WTC11 (cell line): Measurements from ENCODE around the gene CDC25A. TPM values are rescaled to one million over a fixed set of nuclear protein-coding genes. Genes with fewer than 3 reads are reported as not detected.
A peak's percentile ranks its signal among the peaks of the same experiment; 100 is the strongest.

Source experiments
- ATAC-seq: fragments of 200-7000 bp; cut with Tn5 transposase; 2 replicates; pipeline ENCODE4 v1.10.0; 2021; ENCODE audit warnings: mild to moderate bottlenecking, moderate library complexity
- CTCF ChIA-PET: fragments of 300-600 bp; sonication (Branson Sonifier 250); formaldehyde crosslinking; loops from one replicate; lab custom pipeline; 2021; ENCODE audit warnings: antibody characterized with exemption; lab: Charles Lee
- POLR2A ChIA-PET: fragments of 350-600 bp; sonication (Branson Sonifier 250); formaldehyde crosslinking; loops from one replicate; lab custom pipeline; 2021; ENCODE audit warnings: antibody characterized with exemption; lab: Charles Lee
- DNase-seq: peaks from one replicate; pipeline ENCODE4 v3.0.0; 2021; ENCODE audit warnings: low spot score
- H3K27ac Mint-ChIP-seq: 2 replicates; pipeline ENCODE4 v1.8.0; 2021; ENCODE audit warnings: mixed read lengths
- H3K27me3 Mint-ChIP-seq: 2 replicates; pipeline ENCODE4 v1.8.0; 2021; ENCODE audit warnings: low read depth, mild to moderate bottlenecking, moderate library complexity, mixed read lengths
- H3K36me3 Mint-ChIP-seq: 2 replicates; pipeline ENCODE4 v1.8.0; 2021; ENCODE audit warnings: mixed read lengths
- H3K4me1 Mint-ChIP-seq: 2 replicates; pipeline ENCODE4 v1.8.0; 2022; ENCODE audit warnings: mixed read lengths
- H3K4me3 Mint-ChIP-seq: 2 replicates; pipeline ENCODE4 v1.8.0; 2021; ENCODE audit warnings: mild to moderate bottlenecking, moderate library complexity, mixed read lengths
- H3K9me3 Mint-ChIP-seq: 2 replicates; pipeline ENCODE4 v1.8.0; 2021; ENCODE audit warnings: mixed read lengths
- AFF4 ChIP-seq: sonication (generic); formaldehyde crosslinking; IDR thresholded peaks from 2 replicates; pipeline ENCODE4 v1.8.1; 2023; ENCODE audit warnings: mild to moderate bottlenecking, missing genetic modification reagents, borderline replicate concordance
- CBFB ChIP-seq: sonication (generic); formaldehyde crosslinking; IDR thresholded peaks from 2 replicates; pipeline ENCODE4 v1.8.1; 2022; ENCODE audit warnings: mild to moderate bottlenecking, low read depth, missing genetic modification reagents
- E2F1 ChIP-seq: sonication (generic); formaldehyde crosslinking; IDR thresholded peaks from 2 replicates; pipeline ENCODE4 v1.8.0; 2022; ENCODE audit warnings: mild to moderate bottlenecking, missing genetic modification reagents
- IRF2 ChIP-seq: sonication (generic); formaldehyde crosslinking; IDR thresholded peaks from 2 replicates; pipeline ENCODE4 v1.8.0; 2022; ENCODE audit warnings: low read depth, missing genetic modification reagents, borderline replicate concordance
- KAT7 ChIP-seq: sonication (generic); formaldehyde crosslinking; IDR thresholded peaks from 2 replicates; pipeline ENCODE4 v1.8.1; 2023; ENCODE audit warnings: missing genetic modification reagents, mild to moderate bottlenecking, borderline replicate concordance
- ZNF121 ChIP-seq: sonication (generic); formaldehyde crosslinking; IDR thresholded peaks from 2 replicates; pipeline ENCODE4 v1.8.0; 2023; ENCODE audit warnings: missing genetic modification reagents
- ZNF317 ChIP-seq: sonication (generic); formaldehyde crosslinking; IDR thresholded peaks from 2 replicates; pipeline ENCODE4 v1.8.1; 2023; ENCODE audit warnings: low read depth, mild to moderate bottlenecking, moderate library complexity, missing genetic modification reagents, borderline replicate concordance
- ZNF425 ChIP-seq: fragments of 250-450 bp; sonication (Bioruptor Pico); conservative IDR thresholded peaks from 2 replicates; pipeline ENCODE4 v1.9.0; 2021; ENCODE audit warnings: mild to moderate bottlenecking
- ZNF512 ChIP-seq: sonication (generic); formaldehyde crosslinking; IDR thresholded peaks from 2 replicates; pipeline ENCODE4 v1.8.1; 2022; ENCODE audit warnings: missing genetic modification reagents, borderline replicate concordance
- ZNF532 ChIP-seq: fragments of 250-450 bp; sonication (Bioruptor Pico); IDR thresholded peaks from 2 replicates; pipeline ENCODE4 v1.9.0; 2021; ENCODE audit warnings: mild to moderate bottlenecking, borderline replicate concordance
- total RNA-seq: library from RNA; stranded (reverse); gene quantifications from 3 replicates; pipeline ENCODE4 v1.2.3, GENCODE V29; 2021

Gene CDC25A
- total RNA-seq, 1 experiment from 2014 or later: 57.6 TPM

GRCh38 chr3:48155122-48155521 lies 33.1 kb downstream of the CDC25A start:
- Mint-ChIP-seq H3K4me3 (no peak overlapping the region), H3K9me3 (no peaks in the 10 kb centered on the region), H3K4me1 (peaks cover 15% of the 10 kb centered on the region), H3K36me3 (peaks cover 23% of the 10 kb centered on the region), H3K27me3 (no peaks in the 10 kb centered on the region), H3K27ac (no peak overlapping the region)
- POLR2A ChIA-PET: no interaction called here
- CTCF ChIA-PET: interaction anchor here (0.7 to 5.4 kb wide), 3 partner anchors 315 to 853 kb away, joined by 3 to 145 read pairs (median 4); no protein-coding TSS in a partner anchor
- TF ChIP-seq IRF2 (CRISPR knock-in tag): no peak
- peak; percentile 53; the same call in 1 of the 2 replicates for TF ChIP-seq ZNF121 (CRISPR knock-in tag)
- TF ChIP-seq ZNF532 (CRISPR knock-in tag): no peak
- ATAC-seq (no peak), DNase-seq (no peak)

GRCh38 chr3:48151807-48152427 lies 36.3 kb downstream of the CDC25A start:
- DNase-seq: no peak
- TF ChIP-seq E2F1 (CRISPR knock-in tag) (no peak), ZNF317 (no peak), ZNF512 (CRISPR knock-in tag) (no peak), KAT7 (CRISPR knock-in tag) (no peak), AFF4 (CRISPR knock-in tag) (no peak), CBFB (CRISPR knock-in tag) (no peak), ZNF425 (CRISPR knock-in tag) (no peak)
- peak; percentile 13 for ATAC-seq
- Mint-ChIP-seq H3K4me1 (peaks cover 7% of the 10 kb centered on the region), H3K4me3 (no peak overlapping the region), H3K27me3 (no peaks in the 10 kb centered on the region), H3K36me3 (peaks cover 2% of the 10 kb centered on the region; the same call in 1 of the 2 replicates), H3K27ac (no peak overlapping the region; the same call in 1 of the 2 replicates), H3K9me3 (no peaks in the 10 kb centered on the region)
- ChIA-PET CTCF (interaction anchor here (0.5 to 5.4 kb wide), 62 partner anchors 10 to 672 kb away, joined by 3 to 145 read pairs (median 6); partner anchors contain the start of genes CDC25A and ZNF589), POLR2A (interaction anchor here (1.1 to 1.6 kb wide), 3 partner anchors 63 to 314 kb away, joined by 4 to 10 read pairs (median 4); no protein-coding TSS in a partner anchor)
